Gastrocnemius medialis (tissue), 4 donors: Measurements from ENCODE around the gene KLK4.

ENCODE experiments used
- POLR2A ChIP-seq, 2 donors: fragments of 450-650 bp; IDR thresholded peaks; one replicate each; pipeline ENCODE4 v1.6.1; 2017; ENCODE audit warnings: antibody characterized with exemption in 2 of 2, mild to moderate bottlenecking in 2 of 2, moderate library complexity in 2 of 2
- TF ChIP-seq, protein P1 (sequence below), 5 experiments: fragments of 450-650 bp in 3 of 5; fragments of 200-600 bp in 2 of 5; sonication (generic) in 2 of 5; IDR thresholded peaks in 4 of 5; conservative IDR thresholded peaks in 1 of 5; 1 replicate in 4 of 5; 2 replicates in 1 of 5; pipeline ENCODE4 v1.5.1; 2016 to 2019; ENCODE audit warnings: antibody characterized with exemption in 5 of 5, mild to moderate bottlenecking in 3 of 5, moderate library complexity in 3 of 5

DNA sequence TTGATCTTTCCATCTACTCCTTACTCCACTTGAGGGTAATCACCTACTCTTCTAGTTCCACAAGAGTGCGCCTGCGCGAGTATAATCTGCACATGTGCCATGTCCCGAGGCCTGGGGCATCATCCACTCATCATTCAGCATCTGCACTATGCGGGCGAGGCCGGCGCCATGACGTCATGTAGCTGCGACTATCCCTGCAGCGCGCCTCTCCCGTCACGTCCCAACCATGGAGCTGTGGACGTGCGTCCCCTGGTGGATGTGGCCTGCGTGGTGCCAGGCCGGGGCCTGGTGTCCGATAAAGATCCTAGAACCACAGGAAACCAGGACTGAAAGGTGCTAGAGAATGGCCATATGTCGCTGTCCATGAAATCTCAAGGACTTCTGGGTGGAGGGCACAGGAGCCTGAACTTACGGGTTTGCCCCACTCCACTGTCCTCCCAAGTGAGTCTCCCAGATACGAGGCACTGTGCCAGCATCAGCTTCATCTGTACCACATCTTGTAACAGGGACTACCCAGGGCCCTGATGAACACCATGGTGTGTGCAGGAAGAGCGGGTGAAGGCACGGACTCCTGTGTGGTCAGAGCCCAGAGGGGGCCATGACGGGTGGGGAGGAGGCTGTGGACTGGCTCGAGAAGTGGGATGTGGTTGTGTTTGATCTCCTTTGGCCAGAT lies 40.6 kb downstream of the KLK4 start:
- TF ChIP-seq, protein P1, sequence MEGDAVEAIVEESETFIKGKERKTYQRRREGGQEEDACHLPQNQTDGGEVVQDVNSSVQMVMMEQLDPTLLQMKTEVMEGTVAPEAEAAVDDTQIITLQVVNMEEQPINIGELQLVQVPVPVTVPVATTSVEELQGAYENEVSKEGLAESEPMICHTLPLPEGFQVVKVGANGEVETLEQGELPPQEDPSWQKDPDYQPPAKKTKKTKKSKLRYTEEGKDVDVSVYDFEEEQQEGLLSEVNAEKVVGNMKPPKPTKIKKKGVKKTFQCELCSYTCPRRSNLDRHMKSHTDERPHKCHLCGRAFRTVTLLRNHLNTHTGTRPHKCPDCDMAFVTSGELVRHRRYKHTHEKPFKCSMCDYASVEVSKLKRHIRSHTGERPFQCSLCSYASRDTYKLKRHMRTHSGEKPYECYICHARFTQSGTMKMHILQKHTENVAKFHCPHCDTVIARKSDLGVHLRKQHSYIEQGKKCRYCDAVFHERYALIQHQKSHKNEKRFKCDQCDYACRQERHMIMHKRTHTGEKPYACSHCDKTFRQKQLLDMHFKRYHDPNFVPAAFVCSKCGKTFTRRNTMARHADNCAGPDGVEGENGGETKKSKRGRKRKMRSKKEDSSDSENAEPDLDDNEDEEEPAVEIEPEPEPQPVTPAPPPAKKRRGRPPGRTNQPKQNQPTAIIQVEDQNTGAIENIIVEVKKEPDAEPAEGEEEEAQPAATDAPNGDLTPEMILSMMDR (IDR thresholded peaks at IDR 0.05 in 4 of 5, conservative IDR thresholded peaks at IDR 0.05 in 1 of 5): no peak
- TF ChIP-seq POLR2A (IDR thresholded peaks at IDR 0.05): no peak
